GM23338 (cell line): ENCODE data around the gene TECTB.

ENCODE experiments used
- CREB1 ChIP-seq: fragments of 250-450 bp; sonication (Bioruptor Pico); IDR thresholded peaks from 2 replicates; pipeline ENCODE4 v1.5.0; 2020; ENCODE audit warnings: low read depth, mild to moderate bottlenecking, moderate library complexity
- EZH2 ChIP-seq: fragments of 200-600 bp; sonication (generic); IDR thresholded peaks from one replicate; pipeline ENCODE4 v1.8.0; 2017; ENCODE audit warnings: antibody characterized with exemption, mild to moderate bottlenecking, low read depth; ENCODE audit not compliant: unreplicated experiment
- EZH2phosphoT487 ChIP-seq: fragments of 200-600 bp; sonication (generic); IDR thresholded peaks from one replicate; pipeline ENCODE4 v1.8.1; 2018; ENCODE audit warnings: antibody characterized with exemption; ENCODE audit not compliant: unreplicated experiment
- JUNB ChIP-seq: IDR thresholded peaks from one replicate; pipeline ENCODE4 v1.6.1; 2016; ENCODE audit warnings: antibody characterized with exemption; ENCODE audit not compliant: unreplicated experiment
- NANOG ChIP-seq: IDR thresholded peaks from 2 replicates; pipeline ENCODE4 v1.6.1; 2016; ENCODE audit warnings: antibody characterized with exemption, borderline replicate concordance
- POLR2AphosphoS5 ChIP-seq: IDR thresholded peaks from 2 replicates; pipeline ENCODE4 v1.6.1; 2016; ENCODE audit warnings: antibody characterized with exemption, low read depth
- TF ChIP-seq, protein P1 (sequence below), 2 experiments: fragments of 200-600 bp in 1 of 2; sonication (generic) in 1 of 2; conservative IDR thresholded peaks; 2 replicates each; pipeline versions ENCODE4 v1.5.1 to v1.6.1; 2016 to 2017; ENCODE audit warnings: antibody characterized with exemption in 2 of 2, low read depth in 2 of 2, mild to moderate bottlenecking in 2 of 2, moderate library complexity in 1 of 2
- TF ChIP-seq, protein P2 (sequence below): IDR thresholded peaks from one replicate; pipeline ENCODE4 v1.6.1; 2018; ENCODE audit warnings: antibody characterized with exemption; ENCODE audit not compliant: unreplicated experiment

DNA sequence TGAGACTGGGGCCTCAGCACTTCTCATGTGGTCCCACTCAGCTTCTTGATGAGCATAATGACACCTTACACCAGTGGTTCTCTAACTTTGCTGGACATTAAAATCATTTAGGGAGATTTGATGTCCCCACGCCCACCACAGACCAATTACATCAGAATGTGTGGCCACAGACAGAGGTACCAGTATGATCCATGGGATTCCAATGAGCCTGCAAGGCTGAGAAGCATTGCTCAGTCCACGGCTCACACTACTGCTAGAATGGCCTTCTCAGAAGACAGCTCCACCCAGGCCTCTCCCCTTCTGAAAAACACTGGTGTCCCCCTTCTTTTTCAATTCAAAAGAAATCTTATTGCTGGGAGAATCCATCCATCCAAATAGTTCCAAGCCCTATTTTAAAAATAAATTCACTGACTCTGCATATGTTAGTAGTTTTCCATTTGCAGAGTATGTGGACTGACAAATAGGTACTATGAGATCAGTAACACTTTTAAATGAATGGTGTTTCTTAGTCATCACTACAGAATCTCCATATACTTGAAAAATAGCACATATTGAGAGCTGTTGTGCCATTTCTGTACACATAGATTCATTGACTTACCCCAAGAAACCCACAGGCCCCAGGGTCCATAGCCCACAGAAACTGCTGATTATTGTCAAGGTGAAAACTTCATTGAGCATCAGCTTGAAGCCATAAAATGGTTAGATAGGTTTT, 34.5 kb upstream of the TECTB start:
- no peak for TF ChIP-seq EZH2
- no peak for TF ChIP-seq POLR2AphosphoS5
- no peak for TF ChIP-seq EZH2phosphoT487
- TF ChIP-seq, protein P1, sequence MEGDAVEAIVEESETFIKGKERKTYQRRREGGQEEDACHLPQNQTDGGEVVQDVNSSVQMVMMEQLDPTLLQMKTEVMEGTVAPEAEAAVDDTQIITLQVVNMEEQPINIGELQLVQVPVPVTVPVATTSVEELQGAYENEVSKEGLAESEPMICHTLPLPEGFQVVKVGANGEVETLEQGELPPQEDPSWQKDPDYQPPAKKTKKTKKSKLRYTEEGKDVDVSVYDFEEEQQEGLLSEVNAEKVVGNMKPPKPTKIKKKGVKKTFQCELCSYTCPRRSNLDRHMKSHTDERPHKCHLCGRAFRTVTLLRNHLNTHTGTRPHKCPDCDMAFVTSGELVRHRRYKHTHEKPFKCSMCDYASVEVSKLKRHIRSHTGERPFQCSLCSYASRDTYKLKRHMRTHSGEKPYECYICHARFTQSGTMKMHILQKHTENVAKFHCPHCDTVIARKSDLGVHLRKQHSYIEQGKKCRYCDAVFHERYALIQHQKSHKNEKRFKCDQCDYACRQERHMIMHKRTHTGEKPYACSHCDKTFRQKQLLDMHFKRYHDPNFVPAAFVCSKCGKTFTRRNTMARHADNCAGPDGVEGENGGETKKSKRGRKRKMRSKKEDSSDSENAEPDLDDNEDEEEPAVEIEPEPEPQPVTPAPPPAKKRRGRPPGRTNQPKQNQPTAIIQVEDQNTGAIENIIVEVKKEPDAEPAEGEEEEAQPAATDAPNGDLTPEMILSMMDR (conservative IDR thresholded peaks at IDR 0.05; ENCODE audit: low read depth in 2 of 2), result no peak
- TF ChIP-seq NANOG, result no peak
- TF ChIP-seq CREB1 (CRISPR knock-in tag), result no peak
- TF ChIP-seq, protein P2, sequence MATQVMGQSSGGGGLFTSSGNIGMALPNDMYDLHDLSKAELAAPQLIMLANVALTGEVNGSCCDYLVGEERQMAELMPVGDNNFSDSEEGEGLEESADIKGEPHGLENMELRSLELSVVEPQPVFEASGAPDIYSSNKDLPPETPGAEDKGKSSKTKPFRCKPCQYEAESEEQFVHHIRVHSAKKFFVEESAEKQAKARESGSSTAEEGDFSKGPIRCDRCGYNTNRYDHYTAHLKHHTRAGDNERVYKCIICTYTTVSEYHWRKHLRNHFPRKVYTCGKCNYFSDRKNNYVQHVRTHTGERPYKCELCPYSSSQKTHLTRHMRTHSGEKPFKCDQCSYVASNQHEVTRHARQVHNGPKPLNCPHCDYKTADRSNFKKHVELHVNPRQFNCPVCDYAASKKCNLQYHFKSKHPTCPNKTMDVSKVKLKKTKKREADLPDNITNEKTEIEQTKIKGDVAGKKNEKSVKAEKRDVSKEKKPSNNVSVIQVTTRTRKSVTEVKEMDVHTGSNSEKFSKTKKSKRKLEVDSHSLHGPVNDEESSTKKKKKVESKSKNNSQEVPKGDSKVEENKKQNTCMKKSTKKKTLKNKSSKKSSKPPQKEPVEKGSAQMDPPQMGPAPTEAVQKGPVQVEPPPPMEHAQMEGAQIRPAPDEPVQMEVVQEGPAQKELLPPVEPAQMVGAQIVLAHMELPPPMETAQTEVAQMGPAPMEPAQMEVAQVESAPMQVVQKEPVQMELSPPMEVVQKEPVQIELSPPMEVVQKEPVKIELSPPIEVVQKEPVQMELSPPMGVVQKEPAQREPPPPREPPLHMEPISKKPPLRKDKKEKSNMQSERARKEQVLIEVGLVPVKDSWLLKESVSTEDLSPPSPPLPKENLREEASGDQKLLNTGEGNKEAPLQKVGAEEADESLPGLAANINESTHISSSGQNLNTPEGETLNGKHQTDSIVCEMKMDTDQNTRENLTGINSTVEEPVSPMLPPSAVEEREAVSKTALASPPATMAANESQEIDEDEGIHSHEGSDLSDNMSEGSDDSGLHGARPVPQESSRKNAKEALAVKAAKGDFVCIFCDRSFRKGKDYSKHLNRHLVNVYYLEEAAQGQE, result no peak
- no peak for TF ChIP-seq JUNB
